ENCODE data around the gene ANKRD50. TPM values are rescaled to one million over a fixed set of nuclear protein-coding genes. Genes with fewer than 3 reads are reported as not detected.

Gene ANKRD50
- polyA plus RNA-seq, 1 donor from 2014 or later = 17.0 TPM

- H3K79me2 ChIP-seq (replicated peaks; ENCODE audit: insufficient read depth, low read length) = no peaks in the 10 kb centered on the region
These were observed 13.7 kb upstream of the ANKRD50 start for GRCh38 chr4:124726269-124726668.

GRCh38 chr4:124722071-124722470 lies 9.5 kb upstream of the ANKRD50 start:
- Histone ChIP-seq H2AFZ (ENCODE audit: low read depth, low read length) (no peak overlapping the region), H3K27me3 (ENCODE audit: insufficient read depth, low read depth, low read length) (no peaks in the 10 kb centered on the region), H3K9me2 (ENCODE audit: insufficient read depth, low read length) (no peaks in the 10 kb centered on the region), H3K4me3 (ENCODE audit: low read length) (no peak overlapping the region), H3K79me2 (replicated peaks; ENCODE audit: insufficient read depth, low read length) (no peaks in the 10 kb centered on the region), H3K36me3 (ENCODE audit: insufficient read depth, low read length) (no peaks in the 10 kb centered on the region), H3F3A (ENCODE audit: insufficient read depth, low read length, poor library complexity, severe bottlenecking) (no peaks in the 10 kb centered on the region), H3K9ac (ENCODE audit: low read length) (no peak overlapping the region), H3K27ac (ENCODE audit: low read length) (no peak overlapping the region), H4K20me1 (ENCODE audit: insufficient read depth) (no peaks in the 10 kb centered on the region), H3K9me3 (ENCODE audit: low read length) (no peaks in the 10 kb centered on the region), H3K4me2 (ENCODE audit: low read length) (no peak overlapping the region)
- no peak for TF ChIP-seq EZH2 (IDR thresholded peaks at IDR 0.05; ENCODE audit: borderline replicate concordance, insufficient read depth, low read length, poor library complexity, severe bottlenecking)
- TF ChIP-seq TAF1 (IDR thresholded peaks at IDR 0.05; ENCODE audit: low read depth) = no peak
- TF ChIP-seq POLR2AphosphoS5 (IDR thresholded peaks at IDR 0.05) = no peak
- no peak for TF ChIP-seq MXI1 (conservative IDR thresholded peaks at IDR 0.05; ENCODE audit: poor library complexity, severe bottlenecking)
- no peak for TF ChIP-seq REST (IDR thresholded peaks at IDR 0.05; ENCODE audit: borderline replicate concordance)
- no peak for TF ChIP-seq EP300 (conservative IDR thresholded peaks at IDR 0.05; ENCODE audit: poor library complexity, severe bottlenecking)
- TF ChIP-seq, protein P1, sequence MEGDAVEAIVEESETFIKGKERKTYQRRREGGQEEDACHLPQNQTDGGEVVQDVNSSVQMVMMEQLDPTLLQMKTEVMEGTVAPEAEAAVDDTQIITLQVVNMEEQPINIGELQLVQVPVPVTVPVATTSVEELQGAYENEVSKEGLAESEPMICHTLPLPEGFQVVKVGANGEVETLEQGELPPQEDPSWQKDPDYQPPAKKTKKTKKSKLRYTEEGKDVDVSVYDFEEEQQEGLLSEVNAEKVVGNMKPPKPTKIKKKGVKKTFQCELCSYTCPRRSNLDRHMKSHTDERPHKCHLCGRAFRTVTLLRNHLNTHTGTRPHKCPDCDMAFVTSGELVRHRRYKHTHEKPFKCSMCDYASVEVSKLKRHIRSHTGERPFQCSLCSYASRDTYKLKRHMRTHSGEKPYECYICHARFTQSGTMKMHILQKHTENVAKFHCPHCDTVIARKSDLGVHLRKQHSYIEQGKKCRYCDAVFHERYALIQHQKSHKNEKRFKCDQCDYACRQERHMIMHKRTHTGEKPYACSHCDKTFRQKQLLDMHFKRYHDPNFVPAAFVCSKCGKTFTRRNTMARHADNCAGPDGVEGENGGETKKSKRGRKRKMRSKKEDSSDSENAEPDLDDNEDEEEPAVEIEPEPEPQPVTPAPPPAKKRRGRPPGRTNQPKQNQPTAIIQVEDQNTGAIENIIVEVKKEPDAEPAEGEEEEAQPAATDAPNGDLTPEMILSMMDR (IDR thresholded peaks at IDR 0.05; ENCODE audit: poor library complexity, severe bottlenecking) = no peak
- no peak for TF ChIP-seq RAD21 (conservative IDR thresholded peaks at IDR 0.05)
- TF ChIP-seq SMC3 (conservative IDR thresholded peaks at IDR 0.05; ENCODE audit: poor library complexity) = no peak

More at GRCh38 chr4:124726269-124726668, 13.7 kb upstream of the ANKRD50 start:
- Histone ChIP-seq H3K27me3 (ENCODE audit: insufficient read depth, low read depth, low read length) (no peaks in the 10 kb centered on the region), H3K4me2 (ENCODE audit: low read length) (no peak overlapping the region), H3K36me3 (ENCODE audit: insufficient read depth, low read length) (no peaks in the 10 kb centered on the region), H3K9me2 (ENCODE audit: insufficient read depth, low read length) (no peaks in the 10 kb centered on the region), H3K4me3 (ENCODE audit: low read length) (no peak overlapping the region), H3K9me3 (ENCODE audit: low read length) (no peaks in the 10 kb centered on the region), H3K9ac (ENCODE audit: low read length) (no peak overlapping the region), H2AFZ (ENCODE audit: low read depth, low read length) (no peak overlapping the region), H3F3A (ENCODE audit: insufficient read depth, low read length, poor library complexity, severe bottlenecking) (no peaks in the 10 kb centered on the region), H3K27ac (ENCODE audit: low read length) (no peak overlapping the region), H4K20me1 (ENCODE audit: insufficient read depth) (no peaks in the 10 kb centered on the region)
- TF ChIP-seq REST (IDR thresholded peaks at IDR 0.05; ENCODE audit: borderline replicate concordance) (no peak), SMC3 (conservative IDR thresholded peaks at IDR 0.05; ENCODE audit: poor library complexity) (no peak), EZH2 (IDR thresholded peaks at IDR 0.05; ENCODE audit: borderline replicate concordance, insufficient read depth, low read length, poor library complexity, severe bottlenecking) (no peak), POLR2AphosphoS5 (IDR thresholded peaks at IDR 0.05) (no peak), TAF1 (IDR thresholded peaks at IDR 0.05; ENCODE audit: low read depth) (no peak)
- TF ChIP-seq, protein P1 (IDR thresholded peaks at IDR 0.05; ENCODE audit: poor library complexity, severe bottlenecking) = no peak
